GM12801 (cell line): ENCODE results near the gene MFAP4.

Source experiments
- CTCF ChIP-seq: IDR thresholded peaks from one replicate; pipeline ENCODE4 v1.5.1; 2011; ENCODE audit warnings: control low read depth; ENCODE audit not compliant: insufficient read length; ENCODE audit errors: extremely low read depth

The MFAP4 gene

GRCh38 chr17:19338031-19338990 lies 48.7 kb downstream of the MFAP4 start:
- TF ChIP-seq CTCF: no peak

GRCh38 chr17:19337712-19338023 lies 49.3 kb downstream of the MFAP4 start:
- no peak for TF ChIP-seq CTCF

- no peak for TF ChIP-seq CTCF
Observed at GRCh38 chr17:19336938-19337711, 49.9 kb downstream of the MFAP4 start.

- TF ChIP-seq CTCF: no peak
Observed at GRCh38 chr17:19335951-19336631, 50.9 kb downstream of the MFAP4 start.

GRCh38 chr17:19334331-19334730 lies 52.7 kb downstream of the MFAP4 start:
- TF ChIP-seq CTCF: no peak

GRCh38 chr17:19333736-19334290 lies 53.2 kb downstream of the MFAP4 start:
- no peak for TF ChIP-seq CTCF
